Measurements from ENCODE around the gene UBE3C.

DNA sequence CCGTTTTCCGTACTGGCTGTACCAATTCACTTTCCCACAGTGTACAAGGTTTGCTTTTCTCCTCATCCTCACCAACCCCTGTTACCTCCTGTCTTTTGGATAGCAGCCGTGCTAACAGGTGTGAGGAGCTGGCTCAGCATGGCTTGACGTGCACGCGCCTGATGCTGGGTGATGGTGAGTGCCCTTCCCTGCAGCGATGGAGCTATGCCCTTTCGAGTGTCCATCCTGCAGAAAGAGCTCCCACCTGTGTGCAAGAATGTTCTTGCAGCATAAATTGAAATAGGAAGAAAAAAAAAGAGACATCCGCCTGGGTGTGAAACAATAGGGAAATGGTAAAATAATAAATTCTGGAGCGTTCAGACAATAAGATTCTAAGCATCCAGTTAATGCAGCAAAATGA lies 9.5 kb upstream of the UBE3C start:
- TF ChIP-seq, protein P1, sequence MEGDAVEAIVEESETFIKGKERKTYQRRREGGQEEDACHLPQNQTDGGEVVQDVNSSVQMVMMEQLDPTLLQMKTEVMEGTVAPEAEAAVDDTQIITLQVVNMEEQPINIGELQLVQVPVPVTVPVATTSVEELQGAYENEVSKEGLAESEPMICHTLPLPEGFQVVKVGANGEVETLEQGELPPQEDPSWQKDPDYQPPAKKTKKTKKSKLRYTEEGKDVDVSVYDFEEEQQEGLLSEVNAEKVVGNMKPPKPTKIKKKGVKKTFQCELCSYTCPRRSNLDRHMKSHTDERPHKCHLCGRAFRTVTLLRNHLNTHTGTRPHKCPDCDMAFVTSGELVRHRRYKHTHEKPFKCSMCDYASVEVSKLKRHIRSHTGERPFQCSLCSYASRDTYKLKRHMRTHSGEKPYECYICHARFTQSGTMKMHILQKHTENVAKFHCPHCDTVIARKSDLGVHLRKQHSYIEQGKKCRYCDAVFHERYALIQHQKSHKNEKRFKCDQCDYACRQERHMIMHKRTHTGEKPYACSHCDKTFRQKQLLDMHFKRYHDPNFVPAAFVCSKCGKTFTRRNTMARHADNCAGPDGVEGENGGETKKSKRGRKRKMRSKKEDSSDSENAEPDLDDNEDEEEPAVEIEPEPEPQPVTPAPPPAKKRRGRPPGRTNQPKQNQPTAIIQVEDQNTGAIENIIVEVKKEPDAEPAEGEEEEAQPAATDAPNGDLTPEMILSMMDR (IDR thresholded peaks at IDR 0.05; ENCODE audit: low read depth, low read length, poor library complexity, severe bottlenecking) = no peak
- TF ChIP-seq EZH2phosphoT487 (IDR thresholded peaks at IDR 0.05; ENCODE audit: borderline replicate concordance, low read length) = no peak

Measured in DOHH2 (cell line).